ENCODE results near the gene SCAMP4.

SCAMP4 gene

GRCh38 chr19:1914826-1915341 is 9.7 kb downstream of the SCAMP4 start:
- no peak for DNase-seq

GRCh38 chr19:1917146-1917545 is 11.9 kb downstream of the SCAMP4 start:
- no peak for DNase-seq

- no peak for DNase-seq
These were observed 12.7 kb downstream of the SCAMP4 start for GRCh38 chr19:1917926-1918325.

GRCh38 chr19:1918975-1919374 is 13.8 kb downstream of the SCAMP4 start:
- no peak for DNase-seq

GRCh38 chr19:1920644-1921043 is 15.4 kb downstream of the SCAMP4 start:
- DNase-seq: no peak

- no peak for DNase-seq
These were observed 16.1 kb downstream of the SCAMP4 start for GRCh38 chr19:1921326-1921725.

GRCh38 chr19:1921825-1922224 is 16.6 kb downstream of the SCAMP4 start:
- no peak for DNase-seq

- no peak for DNase-seq
These were observed 17.6 kb downstream of the SCAMP4 start for GRCh38 chr19:1922803-1923202.

GRCh38 chr19:1923319-1923718 is 18.1 kb downstream of the SCAMP4 start:
- peak; percentile 64 for DNase-seq

GRCh38 chr19:1924320-1924961 is 19.2 kb downstream of the SCAMP4 start:
- no peak for DNase-seq

GRCh38 chr19:1925544-1925943 is 20.3 kb downstream of the SCAMP4 start:
- no peak for DNase-seq

- DNase-seq: peak; percentile 79
These were observed 24.0 kb downstream of the SCAMP4 start for GRCh38 chr19:1929021-1929742.

- DNase-seq: no peak
These were observed 26.2 kb downstream of the SCAMP4 start for GRCh38 chr19:1931445-1931844.

GRCh38 chr19:1932395-1932794 is 27.2 kb downstream of the SCAMP4 start:
- no peak for DNase-seq

- no peak for DNase-seq
These were observed 28.0 kb downstream of the SCAMP4 start for GRCh38 chr19:1933244-1933643.

GRCh38 chr19:1933942-1934341 is 28.7 kb downstream of the SCAMP4 start:
- DNase-seq: no peak

- DNase-seq: peak; percentile 56
These were observed 30.4 kb downstream of the SCAMP4 start for GRCh38 chr19:1935484-1936208.

- DNase-seq: no peak
These were observed 31.2 kb downstream of the SCAMP4 start for GRCh38 chr19:1936430-1936829.

GRCh38 chr19:1936916-1937610 is 31.9 kb downstream of the SCAMP4 start:
- no peak for DNase-seq

GRCh38 chr19:1938071-1938470 is 32.9 kb downstream of the SCAMP4 start:
- no peak for DNase-seq

GRCh38 chr19:1941146-1942077 is 36.2 kb downstream of the SCAMP4 start, which contains the start of gene CSNK1G2:
CSNK1G2 (plus strand) TSS chr19:1941172; CDS start chr19:1969773, 28,601 bp downstream.
- DNase-seq: no peak

Data from stimulated activated CD4-positive, alpha-beta T cell treated with anti-CD3 and anti-CD28 coated beads, Interleukin-1b, Interleukin-23, amount 100 ng/mL, for 48 hours (primary cell).